Peyer's patch (tissue), 4 donors: Measurements from ENCODE around the gene ABLIM2. TPM values are rescaled to one million over a fixed set of nuclear protein-coding genes. Genes with fewer than 3 reads are reported as not detected.

Experiments
- DNase-seq, 3 donors: peaks; one replicate each; pipeline ENCODE4 v3.0.0-alpha.2; 2017 to 2019
- H3K27ac ChIP-seq, 4 donors: fragments of 200-600 bp; sonication (generic); one replicate each; pipeline ENCODE4 v1.5.1; 2016 to 2019
- H3K27me3 ChIP-seq, 2 donors: fragments of 200-600 bp; sonication (generic); one replicate each; pipeline ENCODE4 v1.5.1; 2019
- H3K36me3 ChIP-seq, 3 donors: fragments of 200-600 bp; sonication (generic); one replicate each; pipeline ENCODE4 v1.5.1; 2016 to 2019
- H3K4me1 ChIP-seq, 4 donors: fragments of 200-600 bp; sonication (generic); one replicate each; pipeline ENCODE4 v1.5.1; 2016 to 2019
- H3K4me3 ChIP-seq, 4 donors: fragments of 200-600 bp; sonication (generic); 1 replicate in 3 of 4; 2 replicates in 1 of 4; pipeline ENCODE4 v1.5.1; 2016 to 2019; ENCODE audit warnings: mild to moderate bottlenecking in 1 of 4
- H3K9me3 ChIP-seq, 4 donors: fragments of 200-600 bp; sonication (generic); one replicate each; pipeline ENCODE4 v1.5.1; 2016 to 2019; ENCODE audit warnings: mild to moderate bottlenecking in 1 of 4
- POLR2A ChIP-seq, 2 donors: fragments of 450-650 bp; IDR thresholded peaks; one replicate each; pipeline ENCODE4 v1.5.1; 2017; ENCODE audit warnings: antibody characterized with exemption in 2 of 2, mild to moderate bottlenecking in 2 of 2, moderate library complexity in 2 of 2
- total RNA-seq, 4 donors: library from RNA; depleted of rRNA; stranded (reverse); fragments of >200 nt; gene quantifications; one replicate each; pipeline ENCODE4 v1.1.0, GENCODE V29; 2016
- TF ChIP-seq, protein P1 (sequence below), 6 experiments: fragments of 450-650 bp in 4 of 6; fragments of 200-600 bp in 2 of 6; sonication (generic) in 1 of 6; IDR thresholded peaks; one replicate each; pipeline ENCODE4 v1.5.1; 2017 to 2019; ENCODE audit warnings: antibody characterized with exemption in 6 of 6, mild to moderate bottlenecking in 3 of 6, moderate library complexity in 1 of 6

Gene ABLIM2
- total RNA-seq, 4 donors from 2014 or later = 9.0 to 24.2 (median 11.7) TPM

DNA sequence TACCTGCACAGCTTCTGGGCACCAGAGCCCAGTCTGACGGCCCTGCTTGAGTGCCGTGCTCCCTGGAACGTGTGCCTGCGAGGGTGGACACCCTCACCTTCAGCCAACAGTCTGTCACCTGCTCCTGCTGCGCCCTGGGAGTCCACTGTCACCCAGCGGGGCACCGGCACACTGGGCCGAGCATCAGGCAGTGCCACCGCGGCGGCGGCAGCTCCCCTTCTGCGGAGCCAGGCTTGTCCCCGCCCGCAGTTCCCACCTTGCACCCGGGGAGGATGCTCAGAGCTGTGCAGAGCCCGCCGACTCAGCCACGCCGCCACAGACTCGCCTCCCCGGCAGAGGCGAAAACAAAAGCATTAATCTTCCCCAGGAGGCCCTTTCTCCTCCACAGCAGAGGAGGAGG, 86.8 kb downstream of the ABLIM2 start:
- no peaks in the 10 kb centered on the region for H3K9me3 ChIP-seq

DNA sequence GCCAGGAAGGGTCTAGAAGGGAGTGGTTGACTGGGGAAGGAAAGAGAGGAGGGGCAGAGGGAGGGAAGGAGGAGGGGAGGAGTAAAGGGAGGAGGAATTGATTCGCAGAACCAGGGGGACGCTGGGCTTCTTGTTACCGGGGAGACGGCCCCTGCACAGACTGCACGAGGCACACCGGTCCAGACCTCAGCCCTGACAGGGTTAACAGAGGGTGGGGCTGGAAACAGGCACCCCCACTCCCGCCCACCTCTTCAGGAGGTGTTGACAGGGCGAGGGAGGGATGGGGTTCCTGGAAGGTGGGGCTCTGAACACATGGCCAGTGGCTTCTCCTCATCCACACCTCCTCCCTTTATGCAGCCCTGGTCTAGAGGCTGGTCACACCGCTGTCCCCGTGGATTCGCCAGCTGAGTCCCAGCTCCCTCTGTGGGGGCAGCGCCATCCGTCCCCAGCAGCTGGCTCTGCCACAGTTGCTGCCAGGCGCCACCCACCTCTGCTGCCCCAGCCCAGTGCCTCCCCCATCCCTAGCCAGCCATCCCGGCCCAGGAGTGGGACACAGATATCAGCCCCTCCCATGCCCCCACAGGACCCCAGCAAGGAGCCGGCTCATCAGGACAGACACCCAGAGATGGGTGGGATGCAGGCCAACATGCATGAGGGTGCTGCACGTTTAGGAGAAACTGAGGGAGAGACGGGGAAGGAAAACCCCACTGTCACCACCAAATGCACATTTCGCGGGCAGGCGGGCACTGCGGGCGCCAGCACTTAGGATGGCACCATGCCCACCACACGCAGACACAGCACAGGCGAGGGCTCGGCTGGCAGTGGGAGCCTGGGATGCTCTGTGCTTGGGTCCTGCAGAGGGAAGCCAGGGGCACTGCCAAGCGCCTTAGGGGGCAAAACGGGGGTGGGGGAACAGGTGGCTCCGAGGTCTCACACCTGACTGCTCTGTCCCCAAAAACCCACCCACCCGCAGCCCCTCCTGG, 87.6 kb downstream of the ABLIM2 start:
- no peak for TF ChIP-seq POLR2A (IDR thresholded peaks at IDR 0.05)
- TF ChIP-seq, protein P1, sequence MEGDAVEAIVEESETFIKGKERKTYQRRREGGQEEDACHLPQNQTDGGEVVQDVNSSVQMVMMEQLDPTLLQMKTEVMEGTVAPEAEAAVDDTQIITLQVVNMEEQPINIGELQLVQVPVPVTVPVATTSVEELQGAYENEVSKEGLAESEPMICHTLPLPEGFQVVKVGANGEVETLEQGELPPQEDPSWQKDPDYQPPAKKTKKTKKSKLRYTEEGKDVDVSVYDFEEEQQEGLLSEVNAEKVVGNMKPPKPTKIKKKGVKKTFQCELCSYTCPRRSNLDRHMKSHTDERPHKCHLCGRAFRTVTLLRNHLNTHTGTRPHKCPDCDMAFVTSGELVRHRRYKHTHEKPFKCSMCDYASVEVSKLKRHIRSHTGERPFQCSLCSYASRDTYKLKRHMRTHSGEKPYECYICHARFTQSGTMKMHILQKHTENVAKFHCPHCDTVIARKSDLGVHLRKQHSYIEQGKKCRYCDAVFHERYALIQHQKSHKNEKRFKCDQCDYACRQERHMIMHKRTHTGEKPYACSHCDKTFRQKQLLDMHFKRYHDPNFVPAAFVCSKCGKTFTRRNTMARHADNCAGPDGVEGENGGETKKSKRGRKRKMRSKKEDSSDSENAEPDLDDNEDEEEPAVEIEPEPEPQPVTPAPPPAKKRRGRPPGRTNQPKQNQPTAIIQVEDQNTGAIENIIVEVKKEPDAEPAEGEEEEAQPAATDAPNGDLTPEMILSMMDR (IDR thresholded peaks at IDR 0.05) = no peak
- H3K9me3 ChIP-seq = no peaks in the 10 kb centered on the region
- H3K4me3 ChIP-seq = no peak overlapping the region
- H3K27ac ChIP-seq = no peak overlapping the region
- no peaks in the 10 kb centered on the region for H3K27me3 ChIP-seq
- H3K4me1 ChIP-seq = no peaks in the 10 kb centered on the region
- DNase-seq = no peak
- no peaks in the 10 kb centered on the region for H3K36me3 ChIP-seq

More for the DNA sequence above, 86.8 kb downstream of the ABLIM2 start:
- Histone ChIP-seq H3K27ac (no peak overlapping the region), H3K36me3 (no peaks in the 10 kb centered on the region), H3K27me3 (no peaks in the 10 kb centered on the region), H3K4me3 (no peak overlapping the region), H3K4me1 (no peaks in the 10 kb centered on the region)
- TF ChIP-seq, protein P1 (IDR thresholded peaks at IDR 0.05) = no peak
- no peak for TF ChIP-seq POLR2A (IDR thresholded peaks at IDR 0.05)
- DNase-seq = no peak

DNA sequence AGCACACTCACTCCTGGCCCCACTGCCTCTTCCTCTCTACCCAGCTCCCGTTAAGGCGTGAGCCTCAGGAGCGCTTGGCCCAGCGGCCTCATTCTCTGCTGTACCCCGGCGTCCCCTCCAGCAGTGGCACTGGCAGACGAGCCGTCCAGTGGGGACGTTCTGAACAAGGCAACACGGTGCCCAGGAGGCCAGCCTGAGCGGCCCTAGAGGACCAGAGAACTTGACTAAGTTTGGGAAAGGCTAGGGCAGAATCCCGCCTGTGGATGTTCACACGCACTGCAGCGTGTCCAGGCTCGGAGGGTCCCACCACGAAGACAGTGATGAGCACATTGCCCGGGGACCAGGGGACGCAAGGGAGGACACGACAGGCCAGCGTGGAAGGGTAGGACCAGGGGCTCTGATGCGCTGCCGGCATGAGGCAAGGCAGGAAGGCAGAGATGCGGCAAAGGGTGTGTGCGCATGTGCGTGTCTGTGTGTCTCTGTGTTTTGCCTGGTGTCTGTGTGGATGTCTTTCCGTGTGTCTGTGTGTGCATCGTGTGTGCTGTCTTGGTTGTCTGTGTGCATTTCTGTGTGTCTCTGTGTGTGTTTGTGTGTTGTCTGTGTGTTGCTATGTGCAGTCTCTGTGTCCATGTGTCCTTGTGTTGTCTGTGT, 89.4 kb downstream of the ABLIM2 start:
- Histone ChIP-seq H3K9me3 (peaks cover 0 to 11% (median 3%) of the 10 kb centered on the region in 4 donors), H3K27ac (no peak overlapping the region), H3K4me1 (no peaks in the 10 kb centered on the region), H3K36me3 (no peaks in the 10 kb centered on the region), H3K4me3 (no peak overlapping the region), H3K27me3 (no peaks in the 10 kb centered on the region)
- no peak for TF ChIP-seq POLR2A (IDR thresholded peaks at IDR 0.05)
- TF ChIP-seq, protein P1 (IDR thresholded peaks at IDR 0.05) = no peak
- DNase-seq = no peak

DNA sequence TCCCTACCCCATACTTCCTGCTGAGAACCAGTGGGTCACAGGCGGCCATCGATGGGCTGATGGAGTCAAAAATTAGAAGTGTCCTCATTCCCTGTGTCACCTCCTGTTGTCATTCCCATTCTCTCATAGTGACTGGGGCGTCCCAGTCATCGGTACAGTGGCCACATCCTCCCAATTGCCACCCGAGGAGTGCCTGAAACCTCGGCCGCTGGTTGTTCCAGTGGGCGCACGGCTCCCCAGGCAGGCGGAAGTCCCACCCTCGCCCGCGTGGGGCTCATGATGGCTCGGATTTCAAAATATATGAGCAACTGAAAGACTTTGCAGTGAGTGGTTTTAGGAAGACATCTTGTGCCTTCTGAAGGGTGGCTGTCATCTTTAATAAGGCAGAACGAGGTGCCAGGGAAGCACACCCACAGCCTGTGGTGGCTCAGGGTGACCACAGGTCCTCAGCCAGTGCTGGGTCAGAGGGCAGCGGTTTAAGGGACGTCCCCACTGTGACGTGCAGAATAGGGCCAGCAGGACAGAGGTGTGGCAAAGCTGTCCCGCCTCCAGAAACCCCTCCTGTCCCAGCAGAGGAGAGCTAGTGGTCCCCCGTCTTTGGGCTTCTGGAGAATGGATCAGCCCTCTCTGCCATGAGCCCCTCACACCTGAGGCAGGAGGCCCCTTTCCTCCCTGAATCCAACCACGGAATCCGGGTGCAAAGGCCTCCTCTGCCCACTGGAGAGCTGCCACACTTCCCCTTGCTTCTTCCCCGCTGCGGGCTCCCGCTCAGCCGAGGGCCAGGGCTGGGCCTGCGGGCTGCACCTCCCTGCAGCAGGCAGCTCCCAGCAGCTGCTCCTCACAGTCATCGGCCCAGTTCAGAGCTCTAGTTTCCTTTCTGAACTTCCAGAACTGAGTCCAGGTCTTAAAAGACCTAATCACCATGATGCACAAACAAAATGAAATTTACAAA, 90.4 kb downstream of the ABLIM2 start:
- no peak overlapping the region for H3K4me3 ChIP-seq
- DNase-seq = no peak

More for the DNA sequence above, 90.4 kb downstream of the ABLIM2 start:
- Histone ChIP-seq H3K27me3 (no peaks in the 10 kb centered on the region), H3K4me1 (no peaks in the 10 kb centered on the region), H3K36me3 (no peaks in the 10 kb centered on the region), H3K27ac (no peak overlapping the region), H3K9me3 (peaks cover 0 to 21% (median 6%) of the 10 kb centered on the region in 4 donors)
- TF ChIP-seq POLR2A (IDR thresholded peaks at IDR 0.05) = no peak
- TF ChIP-seq, protein P1 (IDR thresholded peaks at IDR 0.05) = no peak
